NT2/D1 (cell line): ENCODE data around the gene GDA.

Source experiments
- SUZ12 ChIP-seq: IDR thresholded peaks from 2 replicates; pipeline ENCODE4 v1.6.1; 2011; ENCODE audit not compliant: insufficient read length, insufficient read depth; ENCODE audit errors: extremely low read depth
- YY1 ChIP-seq: IDR thresholded peaks from 2 replicates; pipeline ENCODE4 v1.6.1; 2011; ENCODE audit not compliant: insufficient read length, insufficient read depth
- ZNF274 ChIP-seq: IDR thresholded peaks from 2 replicates; pipeline ENCODE4 v1.6.1; 2011; ENCODE audit warnings: mild to moderate bottlenecking, low read depth, low read length

DNA sequence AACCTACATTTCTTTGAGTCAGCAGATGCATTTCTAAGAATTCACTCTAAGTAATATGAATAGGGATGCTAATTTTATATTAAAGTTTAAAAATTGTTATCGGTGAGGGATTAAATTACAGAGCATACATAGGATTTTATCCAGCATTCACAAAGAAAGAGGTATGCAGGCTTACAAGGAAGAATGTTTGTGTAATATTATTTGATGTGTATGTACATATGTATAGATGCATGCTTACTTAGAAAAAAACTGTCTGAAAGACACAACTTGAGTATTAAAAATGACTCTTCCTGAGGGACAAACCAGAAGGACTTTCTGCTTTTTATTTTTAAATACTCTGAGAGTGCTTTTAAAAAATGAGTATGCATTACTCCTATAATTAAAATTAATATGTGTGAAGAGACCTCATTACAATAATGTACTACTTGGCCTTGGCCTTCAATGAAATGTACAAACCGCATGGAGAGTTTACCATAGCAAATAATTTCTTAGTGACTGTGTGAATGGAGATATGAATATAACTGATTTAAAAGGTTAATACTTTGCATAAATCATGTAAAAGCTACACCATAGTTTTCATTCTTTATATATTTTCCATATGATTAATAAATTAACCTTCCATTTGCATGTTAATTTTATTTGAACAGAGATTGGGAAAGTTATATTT, 77.0 kb downstream of the GDA start:
- no peak for TF ChIP-seq YY1
- TF ChIP-seq ZNF274, result no peak
- no peak for TF ChIP-seq SUZ12
